Parathyroid adenoma (tissue), 2 donors: ENCODE data around the gene MCM9.

Source experiments
- H2AFZ ChIP-seq: fragments of 300-600 bp; sonication (generic); one replicate; pipeline ENCODE4 v1.7.0; 2017; ENCODE audit warnings: antibody characterized with exemption, mild to moderate bottlenecking
- H3K27ac ChIP-seq: fragments of 300-600 bp; sonication (generic); one replicate; pipeline ENCODE4 v1.7.0; 2017
- H3K27me3 ChIP-seq: fragments of 300-600 bp; sonication (generic); one replicate; pipeline ENCODE4 v1.7.0; 2017; ENCODE audit warnings: low read length; ENCODE audit not compliant: control insufficient read depth, insufficient read depth
- H3K36me3 ChIP-seq: fragments of 300-600 bp; sonication (generic); one replicate; pipeline ENCODE4 v1.7.0; 2017; ENCODE audit warnings: low read length; ENCODE audit not compliant: control insufficient read depth, insufficient read depth
- H3K4me1 ChIP-seq: fragments of 300-600 bp; sonication (generic); one replicate; pipeline ENCODE4 v1.7.0; 2017; ENCODE audit warnings: control low read depth
- H3K4me2 ChIP-seq: fragments of 300-600 bp; sonication (generic); one replicate; pipeline ENCODE4 v1.7.0; 2017; ENCODE audit warnings: low read length
- H3K4me3 ChIP-seq: fragments of 300-600 bp; sonication (generic); one replicate; pipeline ENCODE4 v1.7.0; 2017; ENCODE audit warnings: low read depth, low read length
- H3K79me2 ChIP-seq: fragments of 300-600 bp; sonication (generic); one replicate; pipeline ENCODE4 v1.7.0; 2017; ENCODE audit warnings: control low read depth
- H3K9ac ChIP-seq: fragments of 300-600 bp; sonication (generic); one replicate; pipeline ENCODE4 v1.7.0; 2017; ENCODE audit warnings: mild to moderate bottlenecking
- H3K9me3 ChIP-seq: fragments of 300-600 bp; sonication (generic); one replicate; pipeline ENCODE4 v1.7.0; 2017; ENCODE audit warnings: low read length; ENCODE audit not compliant: control insufficient read depth
- CTCF ChIP-seq: fragments of 300-600 bp; sonication (generic); IDR thresholded peaks from one replicate; pipeline ENCODE4 v1.7.0; 2017; ENCODE audit warnings: antibody characterized with exemption, mild to moderate bottlenecking
- donor health status: primary hyperparathyroidism.

Gene MCM9

GRCh38 chr6:118980063-118980462 lies 45.1 kb upstream of the MCM9 start:
- no peak overlapping the region for H3K9ac ChIP-seq
- no peak for TF ChIP-seq CTCF
- H3K36me3 ChIP-seq = no peaks in the 10 kb centered on the region
- no peaks in the 10 kb centered on the region for H3K9me3 ChIP-seq
- H3K4me3 ChIP-seq = no peak overlapping the region
- no peak overlapping the region for H3K4me2 ChIP-seq
- no peak overlapping the region for H3K27ac ChIP-seq
- H3K4me1 ChIP-seq = no peaks in the 10 kb centered on the region
- H2AFZ ChIP-seq = no peak overlapping the region
- no peaks in the 10 kb centered on the region for H3K27me3 ChIP-seq
- no peaks in the 10 kb centered on the region for H3K79me2 ChIP-seq

- Histone ChIP-seq H3K4me3 (no peak overlapping the region), H3K27me3 (no peaks in the 10 kb centered on the region), H2AFZ (no peak overlapping the region), H3K79me2 (no peaks in the 10 kb centered on the region), H3K27ac (no peak overlapping the region), H3K4me2 (no peak overlapping the region), H3K4me1 (no peaks in the 10 kb centered on the region), H3K9me3 (no peaks in the 10 kb centered on the region), H3K9ac (no peak overlapping the region), H3K36me3 (no peaks in the 10 kb centered on the region)
- TF ChIP-seq CTCF = no peak
Measured at GRCh38 chr6:118974790-118975189, 39.8 kb upstream of the MCM9 start.

- no peaks in the 10 kb centered on the region for H3K9me3 ChIP-seq
- H3K4me1 ChIP-seq = no peaks in the 10 kb centered on the region
- no peak overlapping the region for H3K9ac ChIP-seq
- H3K4me2 ChIP-seq = no peak overlapping the region
- H3K79me2 ChIP-seq = no peaks in the 10 kb centered on the region
- TF ChIP-seq CTCF = no peak
- no peaks in the 10 kb centered on the region for H3K27me3 ChIP-seq
- no peak overlapping the region for H2AFZ ChIP-seq
- no peak overlapping the region for H3K4me3 ChIP-seq
- no peak overlapping the region for H3K27ac ChIP-seq
- no peaks in the 10 kb centered on the region for H3K36me3 ChIP-seq
Measured at GRCh38 chr6:118971682-118972081, 36.7 kb upstream of the MCM9 start.

GRCh38 chr6:118970866-118971265 lies 35.9 kb upstream of the MCM9 start:
- H3K79me2 ChIP-seq = no peaks in the 10 kb centered on the region
- no peak overlapping the region for H2AFZ ChIP-seq
- H3K9ac ChIP-seq = no peak overlapping the region
- no peak overlapping the region for H3K27ac ChIP-seq
- H3K4me1 ChIP-seq = no peaks in the 10 kb centered on the region
- H3K4me2 ChIP-seq = no peak overlapping the region
- H3K4me3 ChIP-seq = no peak overlapping the region
- H3K36me3 ChIP-seq = no peaks in the 10 kb centered on the region
- H3K9me3 ChIP-seq = no peaks in the 10 kb centered on the region
- H3K27me3 ChIP-seq = no peaks in the 10 kb centered on the region
- no peak for TF ChIP-seq CTCF

- no peaks in the 10 kb centered on the region for H3K79me2 ChIP-seq
- H3K27ac ChIP-seq = no peak overlapping the region
- H3K4me3 ChIP-seq = no peak overlapping the region
- no peaks in the 10 kb centered on the region for H3K4me1 ChIP-seq
- H3K9me3 ChIP-seq = no peaks in the 10 kb centered on the region
- H3K9ac ChIP-seq = no peak overlapping the region
- H2AFZ ChIP-seq = no peak overlapping the region
- TF ChIP-seq CTCF = peak; percentile 37
- H3K27me3 ChIP-seq = no peaks in the 10 kb centered on the region
- no peak overlapping the region for H3K4me2 ChIP-seq
- H3K36me3 ChIP-seq = no peaks in the 10 kb centered on the region
Measured at GRCh38 chr6:118968416-118968815, 33.5 kb upstream of the MCM9 start.
